Panc1 (cell line): ENCODE results near the gene RPH3AL. TPM values are rescaled to one million over a fixed set of nuclear protein-coding genes. Genes with fewer than 3 reads are reported as not detected.

Experiments used
- ATAC-seq: fragments of 200-7000 bp; cut with Tn5 transposase; 2 replicates; pipeline ENCODE4 v1.9.1; 2020; ENCODE audit warnings: mild to moderate bottlenecking, moderate library complexity
- BruUV-seq: library from RNA; stranded (reverse); fragments of 400-500 nt; replicated peaks from 2 replicates; lab custom pipeline; 2021; lab: Mats Ljungman, UMichigan
- CTCF ChIA-PET: fragments of 300-600 bp; sonication (Branson Sonifier 250); formaldehyde crosslinking; loops from one replicate; lab custom pipeline; 2022; ENCODE audit warnings: antibody characterized with exemption; lab: Charles Lee
- POLR2A ChIA-PET: fragments of 300-600 bp; sonication (Branson Sonifier 250); formaldehyde crosslinking; loops from one replicate; lab custom pipeline; 2022; ENCODE audit warnings: antibody characterized with exemption; lab: Charles Lee
- DNase-seq: peaks from one replicate; pipeline ENCODE4 v3.0.0-alpha.2; 2010; ENCODE audit warnings: low read depth, low spot score
- H3K27ac ChIP-seq: 2 replicates; pipeline ENCODE4 v1.5.1; 2011; ENCODE audit warnings: mild to moderate bottlenecking, low read length, inconsistent platforms
- H3K27me3 ChIP-seq: fragments of 200-500 bp; sonication (Bioruptor generic); 2 replicates; pipeline ENCODE4 v1.6.0; 2014; ENCODE audit warnings: low read length, inconsistent platforms; ENCODE audit not compliant: control insufficient read depth, insufficient read depth
- H3K36me3 ChIP-seq: fragments of 200-500 bp; sonication (Bioruptor generic); 2 replicates; pipeline ENCODE4 v1.5.1; 2014; ENCODE audit warnings: inconsistent platforms, mild to moderate bottlenecking, low read length, moderate library complexity; ENCODE audit not compliant: control insufficient read depth, insufficient read depth
- H3K4me1 ChIP-seq: 2 replicates; pipeline ENCODE4 v1.5.1; 2011; ENCODE audit warnings: inconsistent platforms, mild to moderate bottlenecking, low read length, moderate library complexity; ENCODE audit not compliant: control insufficient read depth, insufficient read depth
- H3K4me3 ChIP-seq, 2 experiments: 2 replicates each; pipeline ENCODE4 v1.5.1; 2011 to 2012; ENCODE audit warnings: low read depth in 2 of 2, low read length in 2 of 2, mild to moderate bottlenecking in 2 of 2, inconsistent platforms in 1 of 2, moderate library complexity in 1 of 2
- H3K9me3 ChIP-seq: fragments of 200-500 bp; sonication (Bioruptor generic); 2 replicates; pipeline ENCODE4 v1.5.1; 2014; ENCODE audit warnings: low read depth, mild to moderate bottlenecking, inconsistent platforms, low read length, moderate library complexity; ENCODE audit not compliant: control insufficient read depth, insufficient read depth
- CTCF ChIP-seq: fragments of 450-650 bp; IDR thresholded peaks from 2 replicates; pipeline ENCODE4 v1.5.1; 2017; ENCODE audit warnings: mild to moderate bottlenecking
- POLR2AphosphoS5 ChIP-seq: IDR thresholded peaks from 2 replicates; pipeline ENCODE4 v1.6.1; 2012; ENCODE audit warnings: mild to moderate bottlenecking, low read depth, low read length, moderate library complexity
- REST ChIP-seq, 2 experiments: IDR thresholded peaks; 2 replicates each; pipeline ENCODE4 v1.6.1; 2011 to 2012; ENCODE audit warnings: low read depth in 2 of 2, control low read depth in 1 of 2, low read length in 1 of 2, mild to moderate bottlenecking in 1 of 2, moderate library complexity in 1 of 2; ENCODE audit not compliant: insufficient read depth in 1 of 2
- SIN3A ChIP-seq: IDR thresholded peaks from 2 replicates; pipeline ENCODE4 v1.6.1; 2012; ENCODE audit warnings: low read depth, mild to moderate bottlenecking, low read length, moderate library complexity, borderline replicate concordance; ENCODE audit not compliant: insufficient read depth
- TCF7L2 ChIP-seq: IDR thresholded peaks from 2 replicates; pipeline ENCODE4 v1.6.1; 2011; ENCODE audit warnings: mild to moderate bottlenecking, low read depth, low read length, inconsistent platforms
- in situ Hi-C: cut with HindIII; loops from 2 replicates; pipeline ENCODE4 v1.10.0; 2016; ENCODE audit warnings: low sequenced_read_pairs, low pct_unique_long_range_greater_than_20kb
- intact Hi-C: fragments of 100-400 bp; cut with micrococcal nuclease; formaldehyde crosslinking; loops from one replicate; pipeline ENCODE4 v1.10.0; 2022; ENCODE audit not compliant: unreplicated experiment
- total RNA-seq: library from RNA; stranded (reverse); gene quantifications from one replicate; pipeline ENCODE4 v1.2.1, GENCODE V29; 2021; ENCODE audit not compliant: unreplicated experiment

RPH3AL gene
- total RNA-seq, 1 experiment from 2014 or later = 2.2 TPM

GRCh38 chr17:296906-297690 is 55.5 kb downstream of the RPH3AL start:
- ATAC-seq (no peak), DNase-seq (no peak)
- Histone ChIP-seq H3K27me3 (no peaks in the 10 kb centered on the region), H3K27ac (no peak overlapping the region), H3K36me3 (no peaks in the 10 kb centered on the region), H3K4me3 (no peak overlapping the region), H3K9me3 (no peaks in the 10 kb centered on the region), H3K4me1 (no peaks in the 10 kb centered on the region)
- intact Hi-C loops = no loop called here
- in situ Hi-C loops = no loop called here
- ChIA-PET CTCF (no interaction called here), POLR2A (no interaction called here)
- TF ChIP-seq TCF7L2 (no peak), SIN3A (no peak), REST (IDR thresholded peaks at IDR 0.05; ENCODE audit: insufficient read depth in 1 of 2, low read depth in 2 of 2, low read length in 1 of 2) (no peak), CTCF (no peak), POLR2AphosphoS5 (no peak)
- BruUV-seq = no TSS peak

GRCh38 chr17:296379-296778 is 56.2 kb downstream of the RPH3AL start:
- ATAC-seq (no peak), DNase-seq (no peak)
- ChIA-PET POLR2A (no interaction called here), CTCF (no interaction called here)
- Histone ChIP-seq H3K4me3 (no peak overlapping the region), H3K9me3 (no peaks in the 10 kb centered on the region), H3K27me3 (no peaks in the 10 kb centered on the region), H3K4me1 (no peaks in the 10 kb centered on the region), H3K36me3 (no peaks in the 10 kb centered on the region), H3K27ac (no peak overlapping the region)
- intact Hi-C loops (no loop called here), in situ Hi-C loops (no loop called here)
- TF ChIP-seq SIN3A (no peak), REST (IDR thresholded peaks at IDR 0.05; ENCODE audit: insufficient read depth in 1 of 2, low read depth in 2 of 2, low read length in 1 of 2) (no peak), CTCF (no peak), TCF7L2 (no peak), POLR2AphosphoS5 (no peak)
- no TSS peak for BruUV-seq
